PFSK-1 (cell line): ENCODE data around the gene GABRA5.

Experiments used
- FOXP2 ChIP-seq: optimal IDR thresholded peaks from 2 replicates; pipeline ENCODE3; 2011; ENCODE audit warnings: borderline replicate concordance, control low read depth, inconsistent platforms; ENCODE audit not compliant: insufficient read depth; ENCODE audit errors: extremely low read length, extremely low read depth
- POLR2AphosphoS5 ChIP-seq: IDR thresholded peaks from 2 replicates; pipeline ENCODE4 v1.6.1; 2012; ENCODE audit warnings: low read depth, mild to moderate bottlenecking, control low read depth, low read length, moderate library complexity
- REST ChIP-seq, 2 experiments: IDR thresholded peaks; 2 replicates each; pipeline versions ENCODE4 v1.6.1 to v1.8.0; 2011 to 2012; ENCODE audit warnings: low read depth in 2 of 2, low read length in 2 of 2, control low read depth in 1 of 2, inconsistent platforms in 1 of 2, mild to moderate bottlenecking in 1 of 2, moderate library complexity in 1 of 2; ENCODE audit not compliant: insufficient read depth in 1 of 2
- SIN3A ChIP-seq: IDR thresholded peaks from 2 replicates; pipeline ENCODE4 v1.6.1; 2012; ENCODE audit warnings: mild to moderate bottlenecking, low read length, moderate library complexity, borderline replicate concordance; ENCODE audit not compliant: insufficient read depth
- TAF1 ChIP-seq: IDR thresholded peaks from 2 replicates; pipeline ENCODE4 v1.6.1; 2012; ENCODE audit warnings: low read length, control low read depth, borderline replicate concordance; ENCODE audit not compliant: insufficient read depth

GABRA5 gene

GRCh38 chr15:26874774-26875475, 8.1 kb downstream of the GABRA5 start:
- no peak for TF ChIP-seq TAF1
- TF ChIP-seq POLR2AphosphoS5 = no peak
- TF ChIP-seq SIN3A = no peak
- no peak for TF ChIP-seq FOXP2

GRCh38 chr15:26875476-26875850, 8.6 kb downstream of the GABRA5 start:
- no peak for TF ChIP-seq FOXP2
- TF ChIP-seq REST (IDR thresholded peaks at IDR 0.05; ENCODE audit: insufficient read depth in 1 of 2, low read depth in 2 of 2, low read length in 2 of 2) = no peak
- no peak for TF ChIP-seq SIN3A
- TF ChIP-seq TAF1 = no peak
- no peak for TF ChIP-seq POLR2AphosphoS5

- TF ChIP-seq TAF1 = no peak
- TF ChIP-seq REST (IDR thresholded peaks at IDR 0.05; ENCODE audit: insufficient read depth in 1 of 2, low read depth in 2 of 2, low read length in 2 of 2) = no peak
- no peak for TF ChIP-seq SIN3A
- TF ChIP-seq FOXP2 = no peak
- no peak for TF ChIP-seq POLR2AphosphoS5
Observed at GRCh38 chr15:26877831-26878230, 11.0 kb downstream of the GABRA5 start.

- TF ChIP-seq TAF1 (no peak), SIN3A (no peak), FOXP2 (no peak), POLR2AphosphoS5 (no peak), REST (IDR thresholded peaks at IDR 0.05; ENCODE audit: insufficient read depth in 1 of 2, low read depth in 2 of 2, low read length in 2 of 2) (no peak)
Observed at GRCh38 chr15:26879706-26880105, 12.8 kb downstream of the GABRA5 start.

GRCh38 chr15:26882112-26882511, 15.2 kb downstream of the GABRA5 start:
- TF ChIP-seq TAF1 (no peak), POLR2AphosphoS5 (no peak), SIN3A (no peak), REST (IDR thresholded peaks at IDR 0.05; ENCODE audit: insufficient read depth in 1 of 2, low read depth in 2 of 2, low read length in 2 of 2) (no peak), FOXP2 (no peak)
